Nephron progenitor cell (in vitro differentiated cells): ENCODE measurements around the gene PLA2G4A.

Source experiments
- DNase-seq: peaks from one replicate; pipeline ENCODE4 v3.0.0; 2021
- H3K27ac Mint-ChIP-seq: 2 replicates; pipeline ENCODE4 v1.8.0; 2021; ENCODE audit warnings: mild to moderate bottlenecking, moderate library complexity, mixed read lengths
- H3K27me3 Mint-ChIP-seq: 2 replicates; pipeline ENCODE4 v1.8.0; 2021; ENCODE audit warnings: mild to moderate bottlenecking, low read depth, mixed read lengths; ENCODE audit not compliant: poor library complexity
- H3K36me3 Mint-ChIP-seq: 2 replicates; pipeline ENCODE4 v1.8.0; 2021; ENCODE audit warnings: low read depth, mixed read lengths
- H3K4me1 Mint-ChIP-seq: 2 replicates; pipeline ENCODE4 v1.8.0; 2021; ENCODE audit warnings: mixed read lengths
- H3K4me3 Mint-ChIP-seq: 2 replicates; pipeline ENCODE4 v1.8.0; 2021; ENCODE audit warnings: mild to moderate bottlenecking, moderate library complexity, mixed read lengths
- H3K9me3 Mint-ChIP-seq: 2 replicates; pipeline ENCODE4 v1.8.0; 2021; ENCODE audit warnings: mild to moderate bottlenecking, moderate library complexity, mixed read lengths
- TF ChIP-seq, protein P1 (sequence below): fragments of 200-600 bp; sonication (generic); IDR thresholded peaks from 2 replicates; pipeline ENCODE4 v1.5.0; 2021; ENCODE audit warnings: antibody characterized with exemption

The PLA2G4A gene

GRCh38 chr1:186977266-186977957 lies 148.7 kb downstream of the PLA2G4A start:
- no peaks in the 10 kb centered on the region for H3K27me3 Mint-ChIP-seq
- H3K36me3 Mint-ChIP-seq: no peaks in the 10 kb centered on the region
- no peaks in the 10 kb centered on the region for H3K9me3 Mint-ChIP-seq
- no peaks in the 10 kb centered on the region for H3K4me1 Mint-ChIP-seq
- DNase-seq: no peak
- TF ChIP-seq, protein P1, sequence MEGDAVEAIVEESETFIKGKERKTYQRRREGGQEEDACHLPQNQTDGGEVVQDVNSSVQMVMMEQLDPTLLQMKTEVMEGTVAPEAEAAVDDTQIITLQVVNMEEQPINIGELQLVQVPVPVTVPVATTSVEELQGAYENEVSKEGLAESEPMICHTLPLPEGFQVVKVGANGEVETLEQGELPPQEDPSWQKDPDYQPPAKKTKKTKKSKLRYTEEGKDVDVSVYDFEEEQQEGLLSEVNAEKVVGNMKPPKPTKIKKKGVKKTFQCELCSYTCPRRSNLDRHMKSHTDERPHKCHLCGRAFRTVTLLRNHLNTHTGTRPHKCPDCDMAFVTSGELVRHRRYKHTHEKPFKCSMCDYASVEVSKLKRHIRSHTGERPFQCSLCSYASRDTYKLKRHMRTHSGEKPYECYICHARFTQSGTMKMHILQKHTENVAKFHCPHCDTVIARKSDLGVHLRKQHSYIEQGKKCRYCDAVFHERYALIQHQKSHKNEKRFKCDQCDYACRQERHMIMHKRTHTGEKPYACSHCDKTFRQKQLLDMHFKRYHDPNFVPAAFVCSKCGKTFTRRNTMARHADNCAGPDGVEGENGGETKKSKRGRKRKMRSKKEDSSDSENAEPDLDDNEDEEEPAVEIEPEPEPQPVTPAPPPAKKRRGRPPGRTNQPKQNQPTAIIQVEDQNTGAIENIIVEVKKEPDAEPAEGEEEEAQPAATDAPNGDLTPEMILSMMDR: no peak
- no peak overlapping the region for H3K4me3 Mint-ChIP-seq
- no peak overlapping the region for H3K27ac Mint-ChIP-seq

- no peaks in the 10 kb centered on the region for H3K9me3 Mint-ChIP-seq
- no peak overlapping the region for H3K4me3 Mint-ChIP-seq
- no peaks in the 10 kb centered on the region for H3K27me3 Mint-ChIP-seq
- no peak overlapping the region for H3K27ac Mint-ChIP-seq
- no peaks in the 10 kb centered on the region for H3K4me1 Mint-ChIP-seq
- no peaks in the 10 kb centered on the region for H3K36me3 Mint-ChIP-seq
- no peak for DNase-seq
- TF ChIP-seq, protein P1: no peak
Measured at GRCh38 chr1:186978596-186979556, 150.1 kb downstream of the PLA2G4A start.

- Mint-ChIP-seq H3K27ac (no peak overlapping the region), H3K27me3 (no peaks in the 10 kb centered on the region), H3K4me1 (no peaks in the 10 kb centered on the region), H3K4me3 (no peak overlapping the region), H3K9me3 (no peaks in the 10 kb centered on the region), H3K36me3 (no peaks in the 10 kb centered on the region)
- DNase-seq: no peak
- TF ChIP-seq, protein P1: no peak
Measured at GRCh38 chr1:186980400-186980799, 151.7 kb downstream of the PLA2G4A start.

- Mint-ChIP-seq H3K9me3 (no peaks in the 10 kb centered on the region), H3K4me1 (no peaks in the 10 kb centered on the region), H3K27ac (no peak overlapping the region), H3K36me3 (no peaks in the 10 kb centered on the region), H3K27me3 (no peaks in the 10 kb centered on the region), H3K4me3 (no peak overlapping the region)
- TF ChIP-seq, protein P1: no peak
- no peak for DNase-seq
Measured at GRCh38 chr1:186982116-186982515, 153.4 kb downstream of the PLA2G4A start.

DNA sequence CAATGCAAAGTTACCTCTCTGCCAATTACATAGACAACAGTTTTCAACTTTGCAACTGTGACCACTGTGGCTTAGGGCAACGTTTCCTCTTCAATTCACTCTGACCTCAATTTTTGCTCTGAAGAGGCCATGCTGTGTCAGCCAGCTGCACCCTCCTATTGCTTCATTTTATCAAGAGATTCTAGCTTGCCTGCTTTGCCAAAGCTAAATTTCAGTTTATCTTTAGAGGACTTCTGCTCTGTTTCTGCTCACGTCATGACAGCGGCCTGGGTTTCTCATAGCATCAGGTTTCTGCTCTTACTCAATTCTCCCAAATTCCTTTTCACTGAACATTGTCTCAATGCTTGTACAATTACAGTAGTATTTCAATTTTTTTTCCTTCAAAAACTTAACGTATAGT lies 154.6 kb downstream of the PLA2G4A start:
- Mint-ChIP-seq H3K4me3 (no peak overlapping the region), H3K27me3 (no peaks in the 10 kb centered on the region), H3K4me1 (no peaks in the 10 kb centered on the region), H3K9me3 (no peaks in the 10 kb centered on the region), H3K27ac (no peak overlapping the region), H3K36me3 (no peaks in the 10 kb centered on the region)
- TF ChIP-seq, protein P1: no peak
- DNase-seq: no peak
